ENCODE measurements around the gene MAB21L4. TPM values are rescaled to one million over a fixed set of nuclear protein-coding genes. Genes with fewer than 3 reads are reported as not detected.

The MAB21L4 gene
- total RNA-seq, 2 donors from 2014 or later = 0.31 TPM; not detected in 1

DNA sequence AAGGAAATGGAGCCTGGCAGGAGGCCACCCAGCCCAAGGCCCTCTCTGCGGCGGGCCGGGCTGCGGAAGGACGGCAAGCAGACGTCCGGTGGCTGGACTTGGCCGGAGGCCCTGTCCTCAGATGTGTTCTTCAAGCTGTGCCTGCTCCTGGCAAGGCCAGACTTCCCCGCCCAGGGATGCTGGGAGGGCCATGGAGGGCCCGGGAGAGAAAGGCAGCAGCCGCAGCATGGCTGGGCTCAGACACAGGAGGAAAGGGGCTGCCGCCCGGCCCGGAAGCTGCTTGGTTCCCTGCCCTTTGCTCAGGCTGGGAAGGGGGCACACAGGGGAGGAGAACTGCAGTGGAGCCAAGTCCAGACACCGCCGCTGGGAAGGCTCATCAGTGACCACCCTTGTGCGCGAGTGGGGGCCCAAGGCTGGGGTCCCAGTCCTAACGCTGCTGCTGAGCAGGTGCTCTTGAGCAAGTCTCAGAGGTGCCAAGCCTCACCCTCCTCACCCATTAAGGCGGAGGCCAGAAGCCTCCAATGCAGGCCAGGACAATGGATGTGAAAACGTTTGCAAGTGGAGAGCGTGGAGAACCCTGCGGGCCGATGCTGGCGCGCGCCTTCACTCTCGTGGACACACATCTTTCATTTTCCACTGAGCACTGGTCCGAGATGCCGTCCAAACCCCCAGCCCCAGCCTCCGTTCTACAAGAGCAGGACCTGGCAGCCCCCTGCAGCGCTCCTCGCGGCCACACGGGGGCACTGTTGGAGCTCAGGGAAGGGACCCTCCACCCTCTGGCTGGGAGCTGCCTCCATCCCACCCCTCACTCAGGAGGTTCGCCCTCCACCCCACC is 18.1 kb upstream of the MAB21L4 start:
- Histone ChIP-seq H3K4me3 (peak overlapping the region in 1 of 2 donors; percentile 1), H3K4me1 (peaks cover 0 to 51% of the 10 kb centered on the region in 2 donors), H3K36me3 (no peaks in the 10 kb centered on the region), H3K27ac (peak overlapping the region in 1 of 2 donors; percentile 35), H3K27me3 (peaks cover 0 to 4% of the 10 kb centered on the region in 2 donors), H3K9me3 (no peaks in the 10 kb centered on the region)
- TF ChIP-seq, protein P1, sequence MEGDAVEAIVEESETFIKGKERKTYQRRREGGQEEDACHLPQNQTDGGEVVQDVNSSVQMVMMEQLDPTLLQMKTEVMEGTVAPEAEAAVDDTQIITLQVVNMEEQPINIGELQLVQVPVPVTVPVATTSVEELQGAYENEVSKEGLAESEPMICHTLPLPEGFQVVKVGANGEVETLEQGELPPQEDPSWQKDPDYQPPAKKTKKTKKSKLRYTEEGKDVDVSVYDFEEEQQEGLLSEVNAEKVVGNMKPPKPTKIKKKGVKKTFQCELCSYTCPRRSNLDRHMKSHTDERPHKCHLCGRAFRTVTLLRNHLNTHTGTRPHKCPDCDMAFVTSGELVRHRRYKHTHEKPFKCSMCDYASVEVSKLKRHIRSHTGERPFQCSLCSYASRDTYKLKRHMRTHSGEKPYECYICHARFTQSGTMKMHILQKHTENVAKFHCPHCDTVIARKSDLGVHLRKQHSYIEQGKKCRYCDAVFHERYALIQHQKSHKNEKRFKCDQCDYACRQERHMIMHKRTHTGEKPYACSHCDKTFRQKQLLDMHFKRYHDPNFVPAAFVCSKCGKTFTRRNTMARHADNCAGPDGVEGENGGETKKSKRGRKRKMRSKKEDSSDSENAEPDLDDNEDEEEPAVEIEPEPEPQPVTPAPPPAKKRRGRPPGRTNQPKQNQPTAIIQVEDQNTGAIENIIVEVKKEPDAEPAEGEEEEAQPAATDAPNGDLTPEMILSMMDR (IDR thresholded peaks at IDR 0.05) = peak; percentile 77 to 94
- peak; percentile 82 for DNase-seq (ENCODE audit: low spot score)

DNA sequence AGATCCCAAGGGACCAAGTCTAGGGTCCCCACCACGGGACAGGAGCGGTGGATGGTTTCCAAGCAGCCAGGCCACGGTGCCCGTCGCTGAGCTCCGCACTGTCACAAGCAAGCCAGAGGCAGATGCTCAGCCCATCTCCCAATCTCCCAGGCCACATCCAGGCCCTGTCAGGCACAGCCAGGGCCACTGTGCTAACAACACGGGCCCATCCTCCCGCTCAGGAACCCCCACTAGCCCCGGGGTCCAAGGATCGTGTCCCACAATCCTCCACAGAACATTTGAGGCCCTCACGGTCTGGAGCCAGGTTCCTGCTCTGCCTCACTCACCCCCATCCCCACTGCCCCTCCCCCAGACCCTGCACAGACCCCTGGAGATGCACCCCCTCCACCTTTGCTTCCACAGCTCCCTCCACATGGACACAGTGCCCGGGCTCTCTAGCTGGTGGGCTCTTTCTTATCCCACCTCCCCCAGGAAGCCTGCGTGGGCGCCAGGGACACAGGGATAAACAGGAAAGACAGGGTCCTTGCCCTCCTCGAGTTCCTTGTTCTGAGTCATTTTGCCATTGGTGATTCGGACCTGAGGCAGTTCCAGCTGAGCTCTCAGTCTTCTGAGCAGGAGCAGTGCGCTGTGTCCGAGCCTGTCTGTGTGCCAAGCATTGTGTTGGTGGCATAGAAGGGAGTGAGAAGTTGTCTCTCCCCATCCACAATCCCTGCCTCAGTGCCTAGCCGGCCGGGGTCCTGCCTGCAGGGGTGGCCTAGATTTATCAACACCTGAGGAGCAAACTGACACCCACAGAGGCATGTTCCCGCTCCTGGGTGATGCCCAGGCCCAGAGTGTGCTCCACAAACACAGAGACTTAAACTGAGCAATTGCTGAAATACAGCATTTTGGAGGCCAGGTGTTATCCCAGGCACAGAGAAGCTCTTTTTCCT is 17.2 kb upstream of the MAB21L4 start:
- H3K27ac ChIP-seq = peak overlapping the region in 1 of 2 donors; percentile 35
- TF ChIP-seq, protein P1 (IDR thresholded peaks at IDR 0.05) = no peak
- no peaks in the 10 kb centered on the region for H3K9me3 ChIP-seq
- no peaks in the 10 kb centered on the region for H3K36me3 ChIP-seq
- peaks cover 0 to 51% of the 10 kb centered on the region in 2 donors for H3K4me1 ChIP-seq
- no peak overlapping the region for H3K4me3 ChIP-seq
- no peak for DNase-seq (ENCODE audit: low spot score)
- H3K27me3 ChIP-seq = peaks cover 0 to 4% of the 10 kb centered on the region in 2 donors

DNA sequence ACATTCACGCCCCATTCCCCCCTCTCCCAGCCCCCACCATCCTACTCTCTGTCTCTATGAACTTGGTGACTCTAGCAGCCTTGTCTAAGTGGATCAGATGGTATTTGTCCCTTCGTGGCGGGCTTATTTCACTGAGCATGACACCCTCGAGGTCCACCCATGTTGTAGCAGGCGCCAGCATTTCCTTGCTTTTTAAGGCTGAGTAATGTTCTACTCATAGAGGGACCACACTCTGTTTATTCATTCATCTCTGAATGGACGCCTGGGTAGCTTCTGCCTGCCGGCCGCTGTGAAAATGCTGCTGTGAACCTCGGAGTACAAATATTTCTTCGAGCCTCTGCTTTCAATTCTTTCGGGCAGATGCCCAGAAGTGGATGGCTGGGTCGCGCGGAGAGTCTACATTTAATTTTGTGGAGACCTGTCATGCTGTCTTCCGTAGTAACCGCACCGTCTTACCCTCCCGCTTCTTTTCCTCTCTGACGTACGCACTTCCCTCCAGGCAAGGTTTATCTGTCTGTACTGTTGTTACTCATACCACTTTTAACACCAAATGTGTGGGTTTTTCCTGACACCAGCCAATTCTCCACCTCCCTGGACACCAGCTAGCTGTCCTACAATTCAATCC is 15.8 kb upstream of the MAB21L4 start:
- peaks cover 0 to 4% of the 10 kb centered on the region in 2 donors for H3K27me3 ChIP-seq
- H3K27ac ChIP-seq = no peak overlapping the region
- no peaks in the 10 kb centered on the region for H3K9me3 ChIP-seq
- H3K36me3 ChIP-seq = no peaks in the 10 kb centered on the region
- peaks cover 0 to 40% of the 10 kb centered on the region in 2 donors for H3K4me1 ChIP-seq
- no peak for DNase-seq (ENCODE audit: low spot score)
- no peak overlapping the region for H3K4me3 ChIP-seq
- TF ChIP-seq, protein P1 (IDR thresholded peaks at IDR 0.05) = no peak

DNA sequence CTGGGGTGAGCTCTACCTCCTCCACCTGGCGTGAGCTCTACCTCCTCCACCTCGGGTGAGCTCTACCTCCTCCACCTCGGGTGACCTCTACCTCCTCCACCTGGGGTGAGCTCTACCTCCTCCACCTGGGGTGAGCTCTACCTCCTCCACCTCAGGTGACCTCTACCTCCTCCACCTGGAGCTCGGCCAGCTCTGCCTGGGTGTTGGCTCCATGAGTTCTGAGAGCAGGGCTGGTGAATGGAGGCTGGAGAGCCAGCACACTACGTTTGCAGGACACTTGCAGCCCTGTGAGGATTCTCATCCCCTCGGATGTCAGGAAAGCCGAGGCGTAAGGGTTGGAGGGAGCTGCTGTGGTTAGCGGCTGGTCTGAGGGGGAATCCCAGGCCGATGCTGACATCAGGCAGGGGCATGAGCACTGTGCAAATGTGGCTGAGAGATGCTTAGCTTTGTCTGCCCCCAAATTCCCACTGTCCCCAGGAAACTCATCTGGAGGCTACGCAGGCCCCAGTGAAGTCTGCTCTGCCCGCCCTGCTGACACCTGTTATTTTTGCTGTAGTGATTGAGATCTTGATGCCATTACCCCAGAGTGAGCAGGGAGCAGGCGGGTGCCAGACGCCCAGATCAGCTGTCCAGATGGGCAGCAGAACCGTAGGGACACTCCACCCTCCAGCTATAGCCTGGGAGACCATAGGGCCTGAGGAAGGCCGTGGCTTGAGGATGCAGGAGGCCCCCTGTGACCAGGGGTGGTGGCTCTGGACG is 13.4 kb upstream of the MAB21L4 start:
- H3K27me3 ChIP-seq = no peaks in the 10 kb centered on the region
- TF ChIP-seq, protein P1 (IDR thresholded peaks at IDR 0.05) = no peak
- H3K9me3 ChIP-seq = no peaks in the 10 kb centered on the region
- no peak for DNase-seq (ENCODE audit: low spot score)
- no peaks in the 10 kb centered on the region for H3K36me3 ChIP-seq
- H3K4me1 ChIP-seq = peaks cover 0 to 17% of the 10 kb centered on the region in 2 donors
- no peak overlapping the region for H3K27ac ChIP-seq
- H3K4me3 ChIP-seq = no peak overlapping the region

Data from right atrium auricular region (tissue), 2 donors.